Karpas-422 (cell line): Measurements from ENCODE around the gene CPE. TPM values are rescaled to one million over a fixed set of nuclear protein-coding genes. Genes with fewer than 3 reads are reported as not detected.
A peak's percentile ranks its signal among the peaks of the same experiment; 100 is the strongest.
"Not testable (repeated sequence)": the region's sequence is repeated elsewhere in the genome, so short reads cannot be mapped to it uniquely, and the experiment has no call there.

ENCODE experiments used
- DNase-seq: peaks from one replicate; pipeline ENCODE4 v3.0.0-alpha.2; 2015
- H2AFZ ChIP-seq: fragments of 200-600 bp; sonication (generic); 2 replicates; pipeline ENCODE4 v1.6.1; 2014; ENCODE audit warnings: antibody characterized with exemption, low read length, mixed read lengths
- H3K27ac ChIP-seq: fragments of 200-600 bp; sonication (generic); 2 replicates; pipeline ENCODE4 v1.5.1; 2014; ENCODE audit warnings: mild to moderate bottlenecking, low read length, moderate library complexity
- H3K27me3 ChIP-seq: fragments of 200-600 bp; sonication (generic); 2 replicates; pipeline ENCODE4 v1.6.1; 2014; ENCODE audit warnings: low read length, mixed read lengths
- H3K36me3 ChIP-seq: fragments of 200-600 bp; sonication (generic); 2 replicates; pipeline ENCODE4 v1.6.1; 2014; ENCODE audit warnings: low read length, mixed read lengths; ENCODE audit not compliant: insufficient read depth
- H3K4me1 ChIP-seq: fragments of 200-600 bp; sonication (generic); 2 replicates; pipeline ENCODE4 v1.6.1; 2014; ENCODE audit warnings: mild to moderate bottlenecking, low read length, mixed read lengths
- H3K4me2 ChIP-seq: fragments of 200-600 bp; sonication (generic); 2 replicates; pipeline ENCODE4 v1.6.1; 2014; ENCODE audit warnings: low read length, low read depth, mild to moderate bottlenecking; ENCODE audit not compliant: poor library complexity, severe bottlenecking
- H3K4me3 ChIP-seq: fragments of 200-600 bp; sonication (generic); 2 replicates; pipeline ENCODE4 v1.5.1; 2014; ENCODE audit warnings: mild to moderate bottlenecking, antibody characterized with exemption, low read length, mixed read lengths
- H3K79me2 ChIP-seq: fragments of 200-600 bp; sonication (generic); 2 replicates; pipeline ENCODE4 v1.6.1; 2014; ENCODE audit warnings: mild to moderate bottlenecking, low read length, mixed read lengths
- H3K9ac ChIP-seq: fragments of 200-600 bp; sonication (generic); 2 replicates; pipeline ENCODE4 v1.6.0; 2014; ENCODE audit warnings: low read length
- H3K9me2 ChIP-seq: fragments of 200-600 bp; sonication (generic), shearing (Covaris generic); replicated peaks from 2 replicates; pipeline ENCODE4 v1.6.0; 2014; ENCODE audit warnings: mild to moderate bottlenecking, low read length, moderate library complexity; ENCODE audit not compliant: insufficient read depth
- H3K9me3 ChIP-seq: fragments of 300-700, 200-600 bp; sonication (generic); 2 replicates; pipeline ENCODE4 v1.6.1; 2014; ENCODE audit warnings: low read length, mixed read lengths
- H4K20me1 ChIP-seq: fragments of 200-600 bp; sonication (generic); 2 replicates; pipeline ENCODE4 v1.6.1; 2014; ENCODE audit warnings: mild to moderate bottlenecking, antibody characterized with exemption, low read length, low read depth; ENCODE audit not compliant: insufficient read depth
- total RNA-seq: library from RNA; depleted of rRNA; stranded (reverse); fragments of >200 nt; shearing (Covaris generic); gene quantifications from 2 replicates; pipeline ENCODE4 v1.2.3, GENCODE V29; 2014; ENCODE audit warnings: low replicate concordance

CPE gene
- total RNA-seq, 1 experiment from 2014 or later, result not detected

DNA sequence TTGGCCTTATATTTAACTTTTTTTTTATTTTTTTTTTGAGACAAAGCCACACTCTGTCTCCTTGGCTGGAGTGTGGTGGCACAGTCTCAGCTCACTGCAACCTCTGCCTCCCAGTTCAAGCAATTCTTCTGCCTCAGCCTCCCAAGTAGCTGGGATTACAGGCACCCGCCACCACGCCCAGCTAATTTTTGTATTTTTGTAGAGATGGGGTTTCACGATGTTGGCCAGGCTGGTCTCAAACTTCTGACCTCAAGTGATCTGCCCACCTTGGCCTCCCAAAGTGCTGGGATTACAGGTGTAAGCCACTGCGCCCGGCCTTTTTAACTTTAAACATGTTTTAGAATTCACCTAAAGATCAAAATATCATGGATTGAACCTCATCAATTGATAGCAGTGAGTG is 36.5 kb upstream of the CPE start:
- H3K9ac ChIP-seq, H3K4me1 ChIP-seq, H3K9me3 ChIP-seq, H3K27me3 ChIP-seq, H3K4me3 ChIP-seq, DNase-seq, H3K9me2 ChIP-seq, H3K4me2 ChIP-seq, H2AFZ ChIP-seq, H3K27ac ChIP-seq: not testable (repeated sequence)
- Histone ChIP-seq H3K79me2 (peaks cover 11% of the 10 kb centered on the region), H3K36me3 (peaks cover 53% of the 10 kb centered on the region), H4K20me1 (peaks cover 28% of the 10 kb centered on the region)

DNA sequence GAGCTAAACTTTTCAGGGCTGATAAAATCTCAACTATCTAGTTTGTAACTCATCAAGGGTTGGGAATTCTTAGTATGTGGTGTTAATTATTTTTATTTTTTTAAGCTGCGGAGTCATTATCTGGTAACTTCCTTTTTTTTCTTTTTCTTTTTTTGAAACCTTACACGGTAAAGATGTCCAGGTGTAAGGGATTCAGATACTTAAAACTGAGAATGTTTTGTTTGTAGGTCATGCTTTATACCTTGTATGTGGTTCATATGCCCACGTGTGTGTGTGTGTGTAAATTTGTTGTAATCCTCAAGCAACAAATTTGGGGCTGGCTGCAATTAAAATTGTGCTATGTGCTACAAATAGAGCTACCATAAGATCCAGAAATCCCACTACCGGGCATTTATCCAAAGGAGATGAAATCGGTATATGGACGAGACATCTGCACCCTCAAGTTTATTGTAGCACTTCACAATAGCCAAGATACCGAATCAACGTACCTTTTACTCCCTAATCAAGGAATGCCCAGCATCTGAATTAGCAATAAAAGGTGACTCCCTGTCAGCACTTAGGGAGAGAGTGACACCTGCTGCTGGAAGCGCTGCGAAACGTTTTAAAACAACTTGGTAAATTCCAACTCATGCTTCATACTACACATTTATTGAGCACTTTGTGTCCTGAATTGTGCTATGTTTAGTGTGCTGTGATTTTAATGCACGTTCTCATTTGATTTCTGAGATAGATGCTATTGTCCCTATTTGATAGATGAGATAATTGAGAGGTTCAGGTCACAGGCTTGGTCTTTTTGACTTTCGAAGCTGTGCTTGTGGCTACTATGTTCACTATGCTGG is 35.2 kb upstream of the CPE start:
- H2AFZ ChIP-seq, result no peak overlapping the region
- H3K4me2 ChIP-seq, result no peak overlapping the region
- H3K79me2 ChIP-seq, result 0 out of 2 replicates have a peak, but pooled peaks cover 1% of the 10 kb centered on the region
- H4K20me1 ChIP-seq, result peaks cover 25% of the 10 kb centered on the region
- H3K27ac ChIP-seq, result no peak overlapping the region
- no peak overlapping the region for H3K4me3 ChIP-seq
- no peak overlapping the region for H3K9ac ChIP-seq
- H3K4me1 ChIP-seq, result no peaks in the 10 kb centered on the region
- H3K27me3 ChIP-seq, result no peaks in the 10 kb centered on the region
- H3K36me3 ChIP-seq, result peaks cover 43% of the 10 kb centered on the region
- DNase-seq, result peak; percentile 51
- H3K9me3 ChIP-seq, result no peaks in the 10 kb centered on the region
- H3K9me2 ChIP-seq, result no peaks in the 10 kb centered on the region

DNA sequence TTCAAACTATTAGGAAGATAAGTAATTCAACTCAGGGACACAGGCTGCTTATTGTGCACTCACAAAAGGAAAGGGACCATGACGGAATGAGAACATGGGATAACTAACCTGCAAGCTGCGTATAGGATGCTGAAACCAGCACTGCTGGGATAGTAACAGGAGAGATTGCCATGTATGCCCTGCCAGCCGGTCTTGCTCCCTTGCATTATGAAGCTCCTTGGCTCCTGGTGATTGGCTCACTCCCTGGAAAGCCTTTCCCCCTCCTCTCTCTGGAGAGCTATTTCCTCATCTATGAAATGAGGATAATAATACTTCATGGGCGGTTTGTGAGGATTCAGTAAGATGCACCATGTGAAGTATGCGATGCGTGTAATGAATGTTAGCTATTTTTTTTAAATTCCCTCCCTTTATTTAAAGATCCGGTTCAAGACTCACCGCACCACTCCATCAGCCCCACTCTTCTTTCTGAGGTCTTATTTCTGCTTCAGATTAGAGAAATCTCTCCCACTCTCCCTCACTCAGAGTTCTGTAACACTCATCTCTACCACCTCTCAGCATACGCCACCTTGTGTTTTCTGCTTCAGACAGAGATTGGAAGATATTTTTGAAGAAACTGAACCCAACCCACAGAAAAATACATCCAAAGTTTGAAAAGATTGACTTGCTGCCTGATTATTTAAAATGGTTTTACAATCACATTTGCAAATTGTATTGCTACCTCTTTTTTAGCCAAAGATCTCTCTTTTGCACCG is 33.0 kb upstream of the CPE start:
- DNase-seq, result no peak
- H3K9me3 ChIP-seq, result no peaks in the 10 kb centered on the region
- no peak overlapping the region for H3K4me2 ChIP-seq
- H3K4me3 ChIP-seq, result no peak overlapping the region
- peaks cover 15% of the 10 kb centered on the region for H4K20me1 ChIP-seq
- no peaks in the 10 kb centered on the region for H3K79me2 ChIP-seq
- H2AFZ ChIP-seq, result no peak overlapping the region
- no peaks in the 10 kb centered on the region for H3K4me1 ChIP-seq
- H3K36me3 ChIP-seq, result peaks cover 23% of the 10 kb centered on the region
- H3K27ac ChIP-seq, result no peak overlapping the region
- H3K27me3 ChIP-seq, result no peaks in the 10 kb centered on the region
- no peak overlapping the region for H3K9ac ChIP-seq
- no peaks in the 10 kb centered on the region for H3K9me2 ChIP-seq

DNA sequence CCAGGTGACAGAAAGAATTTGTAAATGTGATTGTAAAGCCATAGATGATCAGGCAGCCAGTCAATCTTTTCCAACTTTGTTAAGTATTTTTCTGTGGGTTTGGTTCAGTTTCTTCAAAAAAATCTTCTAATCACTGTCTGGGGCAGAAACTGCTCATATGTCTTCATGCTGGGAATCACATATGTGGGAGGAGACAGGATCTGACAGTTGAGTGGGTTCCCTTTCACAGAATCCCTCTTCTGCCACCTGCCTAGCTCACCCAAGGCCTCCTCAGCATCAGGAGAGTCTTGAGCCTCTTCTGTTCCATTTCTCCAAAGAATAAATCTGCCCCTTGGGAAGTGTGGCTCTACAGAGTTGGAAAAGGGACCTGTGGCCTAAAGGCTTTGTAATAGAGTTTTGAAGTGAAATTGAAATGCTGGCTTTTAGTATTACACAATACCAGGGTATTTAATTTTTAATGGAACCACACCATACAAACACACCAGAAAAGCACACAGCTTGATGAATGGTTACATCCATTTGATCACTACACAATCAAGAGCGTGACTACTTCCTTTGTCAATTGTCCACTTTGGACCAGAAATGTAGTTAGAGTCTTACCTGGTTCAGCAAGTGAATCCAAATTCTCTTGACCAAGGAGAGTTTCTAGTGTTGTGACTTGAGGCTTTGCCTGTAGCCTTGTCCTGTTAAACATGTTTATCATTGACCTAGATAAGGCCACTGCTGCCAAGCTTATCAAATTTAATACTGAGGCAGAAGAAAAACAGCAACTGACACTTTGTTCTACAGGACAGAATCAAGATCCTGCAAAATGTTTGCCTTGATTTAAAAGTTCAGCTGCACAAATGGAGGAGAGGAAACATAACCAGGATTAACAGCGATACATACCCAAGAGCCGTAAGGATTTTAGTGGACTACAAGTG is 30.9 kb upstream of the CPE start:
- Histone ChIP-seq H3K36me3 (peaks cover 5% of the 10 kb centered on the region; the same call in 1 of the 2 replicates), H3K27ac (no peak overlapping the region), H3K4me1 (no peaks in the 10 kb centered on the region), H3K9ac (no peak overlapping the region), H3K27me3 (no peaks in the 10 kb centered on the region), H3K4me3 (no peak overlapping the region), H3K4me2 (no peak overlapping the region), H3K9me3 (no peaks in the 10 kb centered on the region), H2AFZ (no peak overlapping the region), H3K79me2 (no peaks in the 10 kb centered on the region), H4K20me1 (peaks cover under 1% of the 10 kb centered on the region; the same call in 1 of the 2 replicates), H3K9me2 (no peaks in the 10 kb centered on the region)
- DNase-seq, result no peak

DNA sequence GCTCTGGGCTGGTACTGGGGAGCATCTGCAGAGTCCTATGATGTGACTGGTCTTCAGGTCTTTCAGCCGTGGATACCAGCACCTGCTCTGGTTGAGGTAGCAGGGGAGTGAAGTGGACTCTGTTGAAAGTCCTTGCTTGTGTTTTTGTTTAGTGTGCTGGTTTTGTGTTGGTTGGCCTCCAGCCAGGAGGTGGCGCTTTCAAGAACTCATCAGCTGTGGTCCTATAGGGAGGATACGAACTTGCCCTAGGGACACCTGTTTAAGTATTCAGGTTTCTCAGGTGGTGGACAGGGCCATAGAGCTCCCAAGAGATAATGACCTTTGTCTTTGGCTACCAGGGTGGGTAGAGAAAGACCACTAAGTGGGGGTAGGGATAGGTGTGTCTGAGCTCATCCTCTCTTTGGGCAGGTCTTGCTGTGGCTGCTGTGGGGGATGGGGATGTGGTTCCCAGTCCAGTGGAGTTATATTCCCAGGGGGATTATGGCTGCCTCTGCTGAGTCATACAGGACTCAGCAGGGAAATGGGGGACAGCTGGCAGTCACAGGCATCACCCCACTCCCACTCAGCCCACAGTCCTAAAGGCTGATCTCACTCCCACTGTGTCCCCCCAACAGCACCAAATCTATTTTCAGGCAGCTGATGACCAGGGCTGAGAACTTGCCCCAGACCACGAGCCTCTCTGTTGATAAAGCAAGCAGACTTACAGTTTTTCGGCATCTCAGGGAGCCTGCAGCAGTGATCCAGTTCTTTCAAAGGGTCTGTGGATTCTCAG is 27.3 kb upstream of the CPE start:
- H3K79me2 ChIP-seq, result no peaks in the 10 kb centered on the region
- no peak overlapping the region for H3K4me3 ChIP-seq
- H3K27ac ChIP-seq, result no peak overlapping the region
- no peaks in the 10 kb centered on the region for H4K20me1 ChIP-seq
- H3K4me1 ChIP-seq, result no peaks in the 10 kb centered on the region
- DNase-seq, result no peak
- no peaks in the 10 kb centered on the region for H3K36me3 ChIP-seq
- no peaks in the 10 kb centered on the region for H3K9me2 ChIP-seq
- H3K9ac ChIP-seq, result no peak overlapping the region
- no peaks in the 10 kb centered on the region for H3K9me3 ChIP-seq
- H3K27me3 ChIP-seq, result peaks cover 3% of the 10 kb centered on the region; the same call in 1 of the 2 replicates
- H2AFZ ChIP-seq, result no peak overlapping the region
- H3K4me2 ChIP-seq, result no peak overlapping the region

DNA sequence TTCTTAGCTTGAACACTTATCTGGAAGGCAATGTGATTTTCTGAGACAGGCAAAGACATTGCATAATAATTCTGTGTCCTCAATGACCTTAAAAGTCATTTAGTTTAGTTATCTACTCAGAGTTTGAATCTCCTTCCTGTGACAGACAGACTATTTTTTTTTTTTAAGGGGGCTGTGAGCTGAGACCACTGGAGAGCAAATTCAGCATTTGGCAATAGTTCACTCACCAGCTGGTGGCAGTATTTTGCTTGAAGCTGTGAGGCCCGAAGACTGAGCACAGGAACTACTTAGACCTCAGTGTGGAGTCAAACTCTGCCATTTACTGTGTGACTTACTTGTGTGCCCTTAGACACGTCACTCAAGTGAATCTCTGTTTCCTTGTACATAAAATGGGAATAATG is 22.9 kb upstream of the CPE start:
- Histone ChIP-seq H2AFZ (no peak overlapping the region), H3K9ac (no peak overlapping the region), H3K27me3 (peaks cover 3% of the 10 kb centered on the region; the same call in 1 of the 2 replicates)

DNA sequence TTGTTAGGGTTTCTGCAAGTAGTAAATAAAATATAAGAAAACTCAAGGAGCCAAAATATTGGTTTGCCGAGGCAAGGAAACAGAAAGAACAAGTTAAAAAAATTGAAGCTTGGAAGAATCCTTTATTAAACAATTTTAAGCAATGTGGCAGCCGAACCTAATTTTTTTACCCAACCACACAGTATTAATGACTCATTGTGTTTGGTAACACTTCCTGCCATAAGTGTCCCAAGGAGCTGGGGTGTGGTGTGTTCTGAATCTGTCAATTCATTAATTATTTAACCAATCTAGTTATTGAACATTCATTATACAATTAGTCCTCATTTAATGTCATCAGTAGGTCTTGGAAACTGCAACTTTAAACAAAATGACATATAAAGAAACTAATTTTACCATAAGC is 19.3 kb upstream of the CPE start:
- H3K27ac ChIP-seq, result no peak overlapping the region

More for the DNA sequence above, 22.9 kb upstream of the CPE start:
- DNase-seq, result peak; percentile 76
- H4K20me1 ChIP-seq, result no peaks in the 10 kb centered on the region
- no peaks in the 10 kb centered on the region for H3K79me2 ChIP-seq
- no peaks in the 10 kb centered on the region for H3K9me2 ChIP-seq
- H3K36me3 ChIP-seq, result no peaks in the 10 kb centered on the region
- H3K4me3 ChIP-seq, result no peak overlapping the region
- no peaks in the 10 kb centered on the region for H3K4me1 ChIP-seq
- no peaks in the 10 kb centered on the region for H3K9me3 ChIP-seq
- no peak overlapping the region for H3K4me2 ChIP-seq
- no peak overlapping the region for H3K27ac ChIP-seq

More for the DNA sequence above, 19.3 kb upstream of the CPE start:
- Histone ChIP-seq H3K4me2 (no peak overlapping the region), H3K9me2 (no peaks in the 10 kb centered on the region), H3K79me2 (no peaks in the 10 kb centered on the region), H3K4me3 (no peak overlapping the region), H3K4me1 (no peaks in the 10 kb centered on the region), H3K9ac (no peak overlapping the region), H2AFZ (no peak overlapping the region), H3K36me3 (no peaks in the 10 kb centered on the region), H4K20me1 (no peaks in the 10 kb centered on the region), H3K9me3 (no peaks in the 10 kb centered on the region), H3K27me3 (peaks cover 3% of the 10 kb centered on the region; the same call in 1 of the 2 replicates)
- no peak for DNase-seq
